Measurements from ENCODE around the gene NUP155. TPM values are rescaled to one million over a fixed set of nuclear protein-coding genes. Genes with fewer than 3 reads are reported as not detected.
"Not testable (repeated sequence)": the region's sequence is repeated elsewhere in the genome, so short reads cannot be mapped to it uniquely, and the experiment has no call there.

Gene NUP155
- total RNA-seq, 4 donors from 2014 or later = 20.7 to 28.7 (median 25.9) TPM

DNA sequence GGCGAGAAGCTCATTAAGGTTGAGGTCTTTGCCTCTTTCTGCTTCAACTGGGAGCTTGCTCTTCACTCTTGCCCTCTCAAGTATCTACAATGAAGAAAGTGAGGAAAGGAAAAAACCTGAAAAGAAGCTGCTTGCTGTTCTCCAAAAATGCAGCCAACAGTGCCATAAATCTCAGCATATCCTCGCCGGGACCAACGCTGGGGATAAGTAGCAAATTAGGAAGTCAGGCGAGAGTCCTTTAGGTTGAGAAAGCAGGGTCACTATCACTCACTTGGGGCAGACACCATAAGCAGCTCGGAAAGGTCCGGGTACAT is 399 bp downstream of the NUP155 start:
- no peaks in the 10 kb centered on the region for H3K27me3 ChIP-seq
- H3K4me3 ChIP-seq (replicated peaks in 1 of 3) = peak overlapping the region; percentile 43 to 87 (median 61)
- H3K9me3 ChIP-seq = no peaks in the 10 kb centered on the region
- H3K27ac ChIP-seq = peak overlapping the region in 2 of 3 donors; percentile 67 to 77
- intact Hi-C loops (cut with DNase I) = no loop called here
- DNase-seq = no peak
- H3K36me3 ChIP-seq = no peaks in the 10 kb centered on the region
- TF ChIP-seq POLR2A (IDR thresholded peaks at IDR 0.05) = no peak
- TF ChIP-seq CTCF (IDR thresholded peaks at IDR 0.05) = no peak
- WGBS, 2 donors = 0 to 2% methylated on average over 5 to 7 of the region's 7 CpGs
- H3K4me1 ChIP-seq = peaks cover 14 to 17% of the 10 kb centered on the region in 2 donors

DNA sequence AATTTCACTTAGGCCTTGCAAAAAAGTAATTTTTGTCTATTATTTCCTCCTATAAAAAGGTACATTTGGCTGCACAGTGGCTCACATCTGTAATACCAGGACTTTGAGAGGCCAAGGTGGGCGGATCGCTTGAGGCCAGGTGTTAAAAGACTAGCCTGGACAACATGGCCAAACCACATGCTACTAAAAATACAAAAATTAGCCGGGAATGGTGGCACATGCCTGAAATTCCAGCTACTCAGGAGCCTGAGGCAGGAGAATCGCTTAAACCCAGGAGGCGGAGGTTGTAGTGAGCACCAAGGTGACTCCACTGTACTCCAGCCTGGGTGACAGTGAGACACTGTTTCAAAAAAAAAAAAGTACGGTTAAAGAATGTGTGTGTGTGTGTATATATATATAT is 15.7 kb downstream of the NUP155 start:
- DNase-seq = no peak
- Histone ChIP-seq H3K4me3 (replicated peaks in 1 of 3) (no peak overlapping the region), H3K4me1 (no peaks in the 10 kb centered on the region), H3K9me3 (no peaks in the 10 kb centered on the region), H3K36me3 (peaks cover 32 to 50% of the 10 kb centered on the region in 2 donors), H3K27me3 (no peaks in the 10 kb centered on the region), H3K27ac (no peak overlapping the region)
- no peak for TF ChIP-seq POLR2A (IDR thresholded peaks at IDR 0.05)
- TF ChIP-seq CTCF (IDR thresholded peaks at IDR 0.05) = no peak
- 89 to 92% methylated on average over 6 of the region's 6 CpGs for WGBS, 2 donors
- intact Hi-C loops (cut with DNase I) = no loop called here

- H3K4me3 ChIP-seq (replicated peaks in 1 of 3); H3K27ac ChIP-seq; intact Hi-C loops (cut with DNase I); H3K9me3 ChIP-seq; H3K4me1 ChIP-seq; DNase-seq; H3K27me3 ChIP-seq: not testable (repeated sequence)
- WGBS, 2 donors = 95 to 97% methylated on average over 18 of the region's 18 CpGs
- H3K36me3 ChIP-seq = peaks cover 49% of the 10 kb centered on the region in 2 donors
These were observed 28.2 kb downstream of the NUP155 start for GRCh38 chr5:37342741-37343140.

DNA sequence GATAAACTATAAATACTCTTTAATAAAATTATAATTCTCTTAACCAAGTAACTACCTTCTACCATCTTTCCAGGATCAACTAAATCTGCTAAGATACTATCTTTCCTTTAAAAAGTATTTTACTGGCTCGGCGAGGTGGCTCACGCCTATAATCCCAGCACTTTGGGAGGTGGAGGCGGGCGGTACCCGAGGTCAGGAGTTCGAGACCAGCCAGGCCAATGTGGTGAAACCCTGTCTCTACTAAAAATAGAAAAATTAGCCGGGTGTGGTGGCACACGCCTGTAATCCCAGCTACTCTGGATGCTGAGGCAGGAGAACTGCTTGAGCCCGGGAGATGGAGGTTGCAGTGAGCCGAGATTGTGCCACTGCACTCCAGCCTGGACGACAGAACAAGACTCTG is 36.2 kb downstream of the NUP155 start:
- H3K4me3 ChIP-seq (replicated peaks in 1 of 3); intact Hi-C loops (cut with DNase I); H3K4me1 ChIP-seq; H3K9me3 ChIP-seq; DNase-seq; H3K27ac ChIP-seq; H3K27me3 ChIP-seq: not testable (repeated sequence)
- H3K36me3 ChIP-seq = peaks cover 24 to 49% of the 10 kb centered on the region in 2 donors
- 95 to 97% methylated on average over 12 of the region's 12 CpGs for WGBS, 2 donors

- TF ChIP-seq CTCF (IDR thresholded peaks at IDR 0.05) = no peak
- no peak for TF ChIP-seq POLR2A (IDR thresholded peaks at IDR 0.05)
These were observed 44.4 kb downstream of the NUP155 start for GRCh38 chr5:37326536-37326935.

GRCh38 chr5:37323607-37324006 is 47.3 kb downstream of the NUP155 start:
- no peaks in the 10 kb centered on the region for H3K4me1 ChIP-seq
- H3K4me3 ChIP-seq (replicated peaks in 1 of 3) = no peak overlapping the region
- TF ChIP-seq CTCF (IDR thresholded peaks at IDR 0.05) (no peak), POLR2A (IDR thresholded peaks at IDR 0.05) (no peak)
- intact Hi-C loops (cut with DNase I) = no loop called here
- 90 to 93% methylated on average over 1 of the region's 1 CpG for WGBS, 2 donors
- DNase-seq = no peak
- H3K27ac ChIP-seq = no peak overlapping the region
- H3K36me3 ChIP-seq = peaks cover 33 to 68% of the 10 kb centered on the region in 2 donors
- no peaks in the 10 kb centered on the region for H3K27me3 ChIP-seq
- H3K9me3 ChIP-seq = no peaks in the 10 kb centered on the region

More at GRCh38 chr5:37326536-37326935, 44.4 kb downstream of the NUP155 start:
- peaks cover 39 to 69% of the 10 kb centered on the region in 2 donors for H3K36me3 ChIP-seq
- no peaks in the 10 kb centered on the region for H3K9me3 ChIP-seq
- no peaks in the 10 kb centered on the region for H3K4me1 ChIP-seq
- no peak overlapping the region for H3K27ac ChIP-seq
- no peaks in the 10 kb centered on the region for H3K27me3 ChIP-seq
- no peak overlapping the region for H3K4me3 ChIP-seq (replicated peaks in 1 of 3)
- intact Hi-C loops (cut with DNase I) = no loop called here
- DNase-seq = no peak
